Activated CD4-positive, alpha-beta T cell treated with anti-CD3 and anti-CD28 coated beads, Interleukin-2, amount 50 U/mL, for 48 hours (primary cell): ENCODE data around the gene DNAH14.
"Not testable (repeated sequence)": the region's sequence is repeated elsewhere in the genome, so short reads cannot be mapped to it uniquely, and the experiment has no call there.

Source experiments
- DNase-seq, 2 experiments: peaks; one replicate each; pipeline ENCODE4 v3.0.0-alpha.2; 2020

DNAH14 gene

GRCh38 chr1:224929335-224930237 is at the start of gene DNAH14:
Gene DNAH14, plus strand, starts transcription at chr1:224929675. Its CDS starts 23,028 bp downstream, at chr1:224952703.
- DNase-seq, result peak; percentile 5 to 11

- no peak for DNase-seq
Observed at GRCh38 chr1:224880593-224881307, 48.7 kb upstream of the DNAH14 start.

GRCh38 chr1:224881308-224881692 is 48.2 kb upstream of the DNAH14 start:
- DNase-seq, result not testable (repeated sequence)

- no peak for DNase-seq
Observed at GRCh38 chr1:224881762-224882211, 47.7 kb upstream of the DNAH14 start.

GRCh38 chr1:224882264-224882663 is 47.2 kb upstream of the DNAH14 start:
- DNase-seq, result no peak

GRCh38 chr1:224883091-224883490 is 46.4 kb upstream of the DNAH14 start:
- DNase-seq, result no peak

GRCh38 chr1:224884361-224884801 is 45.1 kb upstream of the DNAH14 start:
- no peak for DNase-seq

GRCh38 chr1:224885376-224885775 is 44.1 kb upstream of the DNAH14 start:
- DNase-seq, result not testable (repeated sequence)

GRCh38 chr1:224894915-224895314 is 34.6 kb upstream of the DNAH14 start:
- DNase-seq, result no peak

GRCh38 chr1:224896130-224896781 is 33.2 kb upstream of the DNAH14 start:
- no peak for DNase-seq

- DNase-seq, result no peak
Observed at GRCh38 chr1:224897529-224898327, 31.7 kb upstream of the DNAH14 start.

- DNase-seq, result no peak
Observed at GRCh38 chr1:224898937-224899336, 30.5 kb upstream of the DNAH14 start.

- DNase-seq, result no peak
Observed at GRCh38 chr1:224900062-224900630, 29.3 kb upstream of the DNAH14 start.

GRCh38 chr1:224901087-224901810 is 28.2 kb upstream of the DNAH14 start:
- no peak for DNase-seq

- DNase-seq, result no peak
Observed at GRCh38 chr1:224903955-224904354, 25.5 kb upstream of the DNAH14 start.

GRCh38 chr1:224906340-224906739 is 23.1 kb upstream of the DNAH14 start:
- no peak for DNase-seq

- no peak for DNase-seq
Observed at GRCh38 chr1:224911217-224911616, 18.3 kb upstream of the DNAH14 start.

GRCh38 chr1:224914292-224914900 is 15.1 kb upstream of the DNAH14 start:
- no peak for DNase-seq

GRCh38 chr1:224919508-224919907 is 10.0 kb upstream of the DNAH14 start:
- no peak for DNase-seq

GRCh38 chr1:224920930-224921329 is 8.5 kb upstream of the DNAH14 start:
- DNase-seq, result no peak

GRCh38 chr1:224921354-224921753 is 8.1 kb upstream of the DNAH14 start:
- no peak for DNase-seq
